ENCODE measurements around the gene AVEN. TPM values are rescaled to one million over a fixed set of nuclear protein-coding genes. Genes with fewer than 3 reads are reported as not detected.

The AVEN gene
- total and polyA plus RNA-seq, 9 of the 15 experiments (the other 6 are each of a cell fraction or from before 2014, with no cell fraction given), result 1.5 to 6.4 (median 4.7) TPM

DNA sequence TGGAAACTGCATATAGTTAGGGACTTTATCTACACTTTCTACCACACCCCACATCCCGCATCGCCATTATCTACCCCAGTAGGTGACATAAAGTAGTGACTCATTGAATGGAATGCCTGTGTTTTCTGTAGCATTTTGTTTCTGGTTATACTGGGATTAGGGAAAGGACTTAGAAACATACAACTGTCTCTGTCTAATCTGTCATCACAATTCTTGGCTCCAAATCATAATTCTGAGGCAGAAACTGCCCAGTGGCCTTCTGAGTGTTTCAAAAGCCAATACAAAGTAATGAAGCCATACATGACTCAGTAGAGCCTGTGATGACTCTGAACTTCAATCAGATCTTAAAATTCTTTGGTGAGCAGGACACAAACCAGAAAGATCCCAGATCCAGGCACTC, 186.4 kb downstream of the AVEN start:
- BruUV-seq (replicated peaks), result no TSS peak
- peak; percentile 78 for TF ChIP-seq FOSL1 (tag; conservative IDR thresholded peaks at IDR 0.05)
- no peak for TF ChIP-seq KLF13 (tag; IDR thresholded peaks at IDR 0.05; ENCODE audit: borderline replicate concordance, low read depth)
- ChIA-PET CTCF (ENCODE audit: low intra/inter-chr PET ratio) (no interaction called here), POLR2A (no interaction called here)
- Histone ChIP-seq H3K27ac (ENCODE audit: extremely low read depth, low read depth, low read length) (no peak overlapping the region), H3K9me1 (ENCODE audit: control insufficient read depth, insufficient read depth, low read length) (no peaks in the 10 kb centered on the region), H3K4me1 (replicated peaks in 1 of 2; ENCODE audit: control insufficient read depth in 2 of 2, insufficient read depth in 2 of 2, low read length in 2 of 2) (no peaks in the 10 kb centered on the region), H2AFZ (ENCODE audit: low read depth, low read length) (no peak overlapping the region), H3K9me3 (replicated peaks; ENCODE audit: control insufficient read depth, insufficient read depth, low read depth, low read length) (no peaks in the 10 kb centered on the region), H3K4me2 (ENCODE audit: insufficient read depth, low read length) (no peak overlapping the region), H3K79me2 (ENCODE audit: control insufficient read depth, insufficient read depth, low read length) (no peaks in the 10 kb centered on the region), H4K20me1 (replicated peaks; ENCODE audit: control insufficient read depth, insufficient read depth, low read length) (no peaks in the 10 kb centered on the region), H3K4me3 (no peak overlapping the region), H3K9ac (ENCODE audit: insufficient read depth in 1 of 2, low read depth in 2 of 2, low read length in 2 of 2) (no peak overlapping the region), H3K36me3 (ENCODE audit: control insufficient read depth, insufficient read depth, low read length) (no peaks in the 10 kb centered on the region), H3K27me3 (ENCODE audit: control insufficient read depth in 2 of 2, insufficient read depth in 2 of 2, low read length in 2 of 2) (peaks cover 7 to 14% of the 10 kb centered on the region in 2 experiments)
- no peak for ATAC-seq
- intact Hi-C loops (cut with micrococcal nuclease) (no loop called here), in situ Hi-C loops (cut with MboI) (no loop called here)
- WGBS (ENCODE audit: insufficient coverage, low coverage, missing lambda C conversion rate), result 0% methylated on average over 2 of the region's 2 CpGs
- FAIRE-seq, result no peak
- no peak for DNase-seq (ENCODE audit: extremely low read depth in 1 of 4, low spot score in 3 of 4)

- no TSS peak for BruUV-seq (replicated peaks)
- Histone ChIP-seq H3K27me3 (ENCODE audit: control insufficient read depth in 2 of 2, insufficient read depth in 2 of 2, low read length in 2 of 2) (peaks cover 2 to 10% of the 10 kb centered on the region in 2 experiments), H3K9ac (ENCODE audit: insufficient read depth in 1 of 2, low read depth in 2 of 2, low read length in 2 of 2) (no peak overlapping the region), H3K4me3 (no peak overlapping the region), H3K27ac (ENCODE audit: extremely low read depth, low read depth, low read length) (no peak overlapping the region), H2AFZ (ENCODE audit: low read depth, low read length) (no peak overlapping the region), H3K79me2 (ENCODE audit: control insufficient read depth, insufficient read depth, low read length) (no peaks in the 10 kb centered on the region), H3K9me1 (ENCODE audit: control insufficient read depth, insufficient read depth, low read length) (no peaks in the 10 kb centered on the region), H4K20me1 (replicated peaks; ENCODE audit: control insufficient read depth, insufficient read depth, low read length) (no peaks in the 10 kb centered on the region), H3K9me3 (replicated peaks; ENCODE audit: control insufficient read depth, insufficient read depth, low read depth, low read length) (no peaks in the 10 kb centered on the region), H3K36me3 (ENCODE audit: control insufficient read depth, insufficient read depth, low read length) (no peaks in the 10 kb centered on the region), H3K4me2 (ENCODE audit: insufficient read depth, low read length) (no peak overlapping the region), H3K4me1 (replicated peaks in 1 of 2; ENCODE audit: control insufficient read depth in 2 of 2, insufficient read depth in 2 of 2, low read length in 2 of 2) (no peaks in the 10 kb centered on the region)
- FAIRE-seq, result no peak
- POLR2A ChIA-PET, result no interaction called here
- TF ChIP-seq RFX1 (IDR thresholded peaks at IDR 0.05) (no peak), FOXP1 (CRISPR knock-in tag; IDR thresholded peaks at IDR 0.05) (no peak), ZNF354B (CRISPR knock-in tag; IDR thresholded peaks at IDR 0.05) (no peak)
- intact Hi-C loops (cut with micrococcal nuclease) (no loop called here), in situ Hi-C loops (cut with MboI) (no loop called here)
- WGBS (ENCODE audit: insufficient coverage, low coverage, missing lambda C conversion rate), result 0% methylated on average over 1 of the region's 1 CpG
- CTCF ChIA-PET (ENCODE audit: low intra/inter-chr PET ratio), result no interaction called here
- no peak for DNase-seq (ENCODE audit: extremely low read depth in 1 of 4, low spot score in 3 of 4)
- ATAC-seq, result no peak
Measured at GRCh38 chr15:33852094-33852493, 186.9 kb downstream of the AVEN start.
